ENCODE data around the gene NPAT.

The NPAT gene

DNA sequence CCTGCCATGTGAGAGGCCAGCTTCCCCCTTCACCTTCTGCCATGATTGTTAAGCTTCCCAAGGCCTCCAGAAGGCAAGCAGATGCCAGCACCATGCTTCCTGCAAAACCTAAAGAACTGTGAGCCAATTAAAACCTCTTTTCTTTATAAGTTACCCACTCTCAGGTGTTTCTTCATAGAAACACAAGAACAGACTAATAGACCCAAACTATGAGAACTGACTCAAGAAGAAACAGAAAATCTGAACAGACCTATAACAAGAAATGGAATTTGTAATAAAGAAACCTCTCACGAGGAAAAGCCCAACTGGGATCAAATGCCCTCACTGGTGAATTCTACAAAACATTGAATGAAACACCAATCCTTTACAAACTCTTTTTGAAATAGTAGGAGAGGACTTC is 12.0 kb downstream of the NPAT start:
- H3K27me3 ChIP-seq (ENCODE audit: control insufficient read depth in 1 of 2, insufficient read depth in 1 of 2, low read length in 2 of 2): no peaks in the 10 kb centered on the region
- no peak overlapping the region for H2AK5ac ChIP-seq (ENCODE audit: low read length, severe bottlenecking)
- H3K4me2 ChIP-seq (ENCODE audit: low read length, poor library complexity, severe bottlenecking): no peak overlapping the region
- H3K23ac ChIP-seq (ENCODE audit: low read length in 2 of 2): no peak overlapping the region
- no peak overlapping the region for H3K4ac ChIP-seq (ENCODE audit: low read depth in 1 of 2, low read length in 2 of 2)
- DNase-seq: no peak
- H3K4me1 ChIP-seq (ENCODE audit: control insufficient read depth, insufficient read depth, low read depth, low read length): no peaks in the 10 kb centered on the region
- H2BK15ac ChIP-seq (ENCODE audit: low read depth, poor library complexity, severe bottlenecking): no peak overlapping the region
- no peak overlapping the region for H3K4me3 ChIP-seq (ENCODE audit: insufficient read depth in 1 of 2, low read depth in 1 of 2, low read length in 2 of 2)
- H4K91ac ChIP-seq (ENCODE audit: low read length): no peak overlapping the region
- H3K9ac ChIP-seq (ENCODE audit: low read length): no peak overlapping the region
- no peak overlapping the region for H2BK120ac ChIP-seq (ENCODE audit: low read depth, low read length)
- no peak overlapping the region for H3K18ac ChIP-seq (ENCODE audit: low read depth in 1 of 2, low read length in 2 of 2)
- H4K8ac ChIP-seq (ENCODE audit: low read length): no peak overlapping the region
- H2BK5ac ChIP-seq (ENCODE audit: low read depth, low read length, poor library complexity, severe bottlenecking): no peak overlapping the region
- peaks cover 33 to 62% of the 10 kb centered on the region in 2 experiments for H3K36me3 ChIP-seq (ENCODE audit: control insufficient read depth in 1 of 2, insufficient read depth in 2 of 2, low read depth in 1 of 2, low read length in 2 of 2)
- 83% methylated on average over 1 of the region's 1 CpG for WGBS
- H2BK12ac ChIP-seq (ENCODE audit: low read length in 2 of 2): no peak overlapping the region
- H3K27ac ChIP-seq (ENCODE audit: low read length, poor library complexity, severe bottlenecking): no peak overlapping the region
- no peak overlapping the region for H3K14ac ChIP-seq (ENCODE audit: low read length in 2 of 2)
- H3K79me1 ChIP-seq (replicated peaks; ENCODE audit: low read length, poor library complexity, severe bottlenecking): peaks cover 33% of the 10 kb centered on the region
- no peak overlapping the region for H2AFZ ChIP-seq (ENCODE audit: low read depth, low read length)
- peaks cover 14% of the 10 kb centered on the region for H3K9me3 ChIP-seq (ENCODE audit: control insufficient read depth, low read length)

DNA sequence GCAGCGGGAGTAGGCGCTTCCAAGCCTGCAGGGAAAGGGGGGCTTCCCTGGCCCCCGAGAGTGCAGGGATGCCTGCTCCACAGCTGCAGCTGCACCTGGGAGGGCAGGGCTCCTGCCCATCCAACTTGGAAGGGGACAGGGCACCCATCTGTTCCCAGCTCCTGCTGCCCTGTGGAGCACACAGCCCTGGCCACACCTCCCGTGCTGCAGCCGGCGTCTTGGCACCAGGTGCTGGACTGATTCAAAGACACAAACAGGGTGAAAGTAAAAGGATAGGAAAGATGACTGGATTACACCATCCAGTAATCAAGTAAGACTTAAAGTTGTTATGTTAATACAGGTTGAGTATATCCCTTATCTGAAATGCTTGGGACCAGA is 14.8 kb downstream of the NPAT start:
- Histone ChIP-seq H3K36me3 (ENCODE audit: control insufficient read depth in 1 of 2, insufficient read depth in 2 of 2, low read depth in 1 of 2, low read length in 2 of 2) (peaks cover 37 to 70% of the 10 kb centered on the region in 2 experiments), H3K9ac (ENCODE audit: low read length) (no peak overlapping the region), H3K14ac (ENCODE audit: low read length in 2 of 2) (no peak overlapping the region), H3K9me3 (ENCODE audit: control insufficient read depth, low read length) (peaks cover 26% of the 10 kb centered on the region), H3K4me2 (ENCODE audit: low read length, poor library complexity, severe bottlenecking) (no peak overlapping the region), H3K18ac (ENCODE audit: low read depth in 1 of 2, low read length in 2 of 2) (no peak overlapping the region), H2BK12ac (ENCODE audit: low read length in 2 of 2) (no peak overlapping the region), H2BK120ac (ENCODE audit: low read depth, low read length) (no peak overlapping the region), H3K4me1 (ENCODE audit: control insufficient read depth, insufficient read depth, low read depth, low read length) (no peaks in the 10 kb centered on the region), H2AFZ (ENCODE audit: low read depth, low read length) (no peak overlapping the region), H4K91ac (ENCODE audit: low read length) (no peak overlapping the region), H3K4ac (ENCODE audit: low read depth in 1 of 2, low read length in 2 of 2) (no peak overlapping the region), H3K79me1 (replicated peaks; ENCODE audit: low read length, poor library complexity, severe bottlenecking) (peaks cover 43% of the 10 kb centered on the region), H2AK5ac (ENCODE audit: low read length, severe bottlenecking) (no peak overlapping the region), H3K23ac (ENCODE audit: low read length in 2 of 2) (no peak overlapping the region), H2BK15ac (ENCODE audit: low read depth, poor library complexity, severe bottlenecking) (no peak overlapping the region), H4K8ac (ENCODE audit: low read length) (no peak overlapping the region), H3K27ac (ENCODE audit: low read length, poor library complexity, severe bottlenecking) (no peak overlapping the region), H3K4me3 (ENCODE audit: insufficient read depth in 1 of 2, low read depth in 1 of 2, low read length in 2 of 2) (no peak overlapping the region), H3K27me3 (ENCODE audit: control insufficient read depth in 1 of 2, insufficient read depth in 1 of 2, low read length in 2 of 2) (no peaks in the 10 kb centered on the region), H2BK5ac (ENCODE audit: low read depth, low read length, poor library complexity, severe bottlenecking) (no peak overlapping the region)
- DNase-seq: no peak
- WGBS: 100% methylated on average over 6 of the region's 6 CpGs

DNA sequence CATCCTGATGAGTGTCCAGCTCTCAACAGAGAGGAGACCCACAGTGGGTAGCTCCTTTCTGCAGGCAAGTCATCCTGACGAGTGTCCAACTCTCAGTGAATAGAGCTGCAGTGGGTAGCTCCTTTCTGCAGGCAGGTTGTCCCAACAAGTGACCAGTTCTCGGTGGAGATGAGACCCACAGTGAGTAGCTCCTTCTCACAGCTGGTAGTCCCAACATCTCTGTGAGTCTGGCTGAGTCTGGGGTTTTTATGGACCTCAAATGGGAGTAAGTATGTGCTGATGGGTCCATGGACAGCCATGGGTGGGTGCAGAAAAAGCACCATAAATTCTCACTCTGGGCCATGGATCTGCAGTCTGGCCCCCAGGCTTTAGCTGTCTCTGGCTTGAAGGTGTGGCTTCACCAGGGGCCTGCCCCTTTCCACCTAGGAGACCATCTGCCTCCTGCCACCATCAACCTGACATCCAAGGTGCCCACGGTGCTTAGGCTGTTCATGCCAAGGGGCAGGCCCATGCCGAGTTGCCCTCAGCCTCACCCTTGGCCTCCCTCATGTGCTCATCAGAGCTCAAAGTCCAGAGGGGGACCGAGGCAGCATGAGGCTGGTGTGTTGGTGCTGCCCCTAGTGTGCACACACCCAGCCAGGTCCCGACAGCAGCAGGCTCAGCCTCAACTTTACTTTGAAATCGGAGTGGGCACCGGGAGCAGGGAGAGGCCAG is 15.3 kb downstream of the NPAT start:
- Histone ChIP-seq H3K36me3 (ENCODE audit: control insufficient read depth in 1 of 2, insufficient read depth in 2 of 2, low read depth in 1 of 2, low read length in 2 of 2) (peaks cover 35 to 66% of the 10 kb centered on the region in 2 experiments), H3K18ac (ENCODE audit: low read depth in 1 of 2, low read length in 2 of 2) (no peak overlapping the region), H3K4me1 (ENCODE audit: control insufficient read depth, insufficient read depth, low read depth, low read length) (no peaks in the 10 kb centered on the region), H2AFZ (ENCODE audit: low read depth, low read length) (no peak overlapping the region), H3K79me1 (replicated peaks; ENCODE audit: low read length, poor library complexity, severe bottlenecking) (peaks cover 47% of the 10 kb centered on the region), H4K91ac (ENCODE audit: low read length) (no peak overlapping the region), H3K9ac (ENCODE audit: low read length) (no peak overlapping the region), H3K23ac (ENCODE audit: low read length in 2 of 2) (no peak overlapping the region), H3K4me3 (ENCODE audit: insufficient read depth in 1 of 2, low read depth in 1 of 2, low read length in 2 of 2) (no peak overlapping the region), H2BK5ac (ENCODE audit: low read depth, low read length, poor library complexity, severe bottlenecking) (no peak overlapping the region), H3K14ac (ENCODE audit: low read length in 2 of 2) (no peak overlapping the region), H3K9me3 (ENCODE audit: control insufficient read depth, low read length) (peaks cover 26% of the 10 kb centered on the region), H3K4me2 (ENCODE audit: low read length, poor library complexity, severe bottlenecking) (no peak overlapping the region), H2BK12ac (ENCODE audit: low read length in 2 of 2) (no peak overlapping the region), H2AK5ac (ENCODE audit: low read length, severe bottlenecking) (no peak overlapping the region), H3K27me3 (ENCODE audit: control insufficient read depth in 1 of 2, insufficient read depth in 1 of 2, low read length in 2 of 2) (no peaks in the 10 kb centered on the region), H4K8ac (ENCODE audit: low read length) (no peak overlapping the region), H2BK120ac (ENCODE audit: low read depth, low read length) (no peak overlapping the region), H2BK15ac (ENCODE audit: low read depth, poor library complexity, severe bottlenecking) (no peak overlapping the region), H3K27ac (ENCODE audit: low read length, poor library complexity, severe bottlenecking) (no peak overlapping the region), H3K4ac (ENCODE audit: low read depth in 1 of 2, low read length in 2 of 2) (no peak overlapping the region)
- WGBS: 92% methylated on average over 8 of the region's 8 CpGs
- DNase-seq: no peak

DNA sequence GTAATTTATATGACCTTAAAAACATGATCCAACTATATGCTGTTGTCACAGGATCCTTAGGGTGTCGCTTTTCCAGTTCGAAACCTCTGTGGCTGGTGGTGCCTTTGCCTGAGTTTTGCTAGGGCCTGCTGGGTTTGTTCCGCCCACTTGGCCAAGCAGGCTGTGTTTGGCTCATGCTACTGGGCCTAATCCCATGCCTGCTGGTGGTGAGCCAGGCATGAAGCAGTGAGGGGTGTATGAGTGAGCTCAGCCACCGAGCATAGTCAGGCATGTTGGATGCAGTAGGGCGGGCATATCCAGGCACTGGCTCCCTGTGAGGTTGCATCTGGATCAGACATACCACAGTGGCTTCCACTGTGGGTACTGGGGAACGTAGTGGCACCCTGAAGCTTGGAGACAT is 16.3 kb downstream of the NPAT start:
- Histone ChIP-seq H3K23ac (ENCODE audit: low read length in 2 of 2) (no peak overlapping the region), H3K4me2 (ENCODE audit: low read length, poor library complexity, severe bottlenecking) (no peak overlapping the region), H3K36me3 (ENCODE audit: control insufficient read depth in 1 of 2, insufficient read depth in 2 of 2, low read depth in 1 of 2, low read length in 2 of 2) (peaks cover 34 to 58% of the 10 kb centered on the region in 2 experiments), H3K27me3 (ENCODE audit: control insufficient read depth in 1 of 2, insufficient read depth in 1 of 2, low read length in 2 of 2) (no peaks in the 10 kb centered on the region), H3K9me3 (ENCODE audit: control insufficient read depth, low read length) (peaks cover 26% of the 10 kb centered on the region), H3K18ac (ENCODE audit: low read depth in 1 of 2, low read length in 2 of 2) (no peak overlapping the region), H3K4me3 (ENCODE audit: insufficient read depth in 1 of 2, low read depth in 1 of 2, low read length in 2 of 2) (no peak overlapping the region), H3K4ac (ENCODE audit: low read depth in 1 of 2, low read length in 2 of 2) (no peak overlapping the region), H2AK5ac (ENCODE audit: low read length, severe bottlenecking) (no peak overlapping the region), H3K79me1 (replicated peaks; ENCODE audit: low read length, poor library complexity, severe bottlenecking) (peaks cover 47% of the 10 kb centered on the region), H2BK15ac (ENCODE audit: low read depth, poor library complexity, severe bottlenecking) (no peak overlapping the region), H3K9ac (ENCODE audit: low read length) (no peak overlapping the region), H4K8ac (ENCODE audit: low read length) (no peak overlapping the region), H4K91ac (ENCODE audit: low read length) (no peak overlapping the region), H3K27ac (ENCODE audit: low read length, poor library complexity, severe bottlenecking) (no peak overlapping the region), H3K14ac (ENCODE audit: low read length in 2 of 2) (no peak overlapping the region), H2AFZ (ENCODE audit: low read depth, low read length) (no peak overlapping the region), H2BK12ac (ENCODE audit: low read length in 2 of 2) (no peak overlapping the region), H2BK5ac (ENCODE audit: low read depth, low read length, poor library complexity, severe bottlenecking) (no peak overlapping the region), H2BK120ac (ENCODE audit: low read depth, low read length) (no peak overlapping the region), H3K4me1 (ENCODE audit: control insufficient read depth, insufficient read depth, low read depth, low read length) (no peaks in the 10 kb centered on the region)
- no peak for DNase-seq
- over 99% methylated on average over 6 of the region's 6 CpGs for WGBS
